Hepatocyte (in vitro differentiated cells): ENCODE results near the gene KDM4D.

Experiments
- EZH2 ChIP-seq: fragments of 200-600 bp; sonication (generic); IDR thresholded peaks from 2 replicates; pipeline ENCODE4 v1.6.1; 2016; ENCODE audit warnings: antibody characterized with exemption, mild to moderate bottlenecking, borderline replicate concordance
- EZH2phosphoT487 ChIP-seq: fragments of 200-600 bp; sonication (generic); IDR thresholded peaks from one replicate; pipeline ENCODE4 v1.6.1; 2018; ENCODE audit warnings: antibody characterized with exemption, mild to moderate bottlenecking, low read depth, moderate library complexity; ENCODE audit not compliant: unreplicated experiment, severe bottlenecking
- TF ChIP-seq, protein P1 (sequence below): fragments of 200-600 bp; sonication (generic); IDR thresholded peaks from 2 replicates; pipeline ENCODE4 v1.5.1; 2016; ENCODE audit warnings: antibody characterized with exemption, mild to moderate bottlenecking; ENCODE audit not compliant: poor library complexity

DNA sequence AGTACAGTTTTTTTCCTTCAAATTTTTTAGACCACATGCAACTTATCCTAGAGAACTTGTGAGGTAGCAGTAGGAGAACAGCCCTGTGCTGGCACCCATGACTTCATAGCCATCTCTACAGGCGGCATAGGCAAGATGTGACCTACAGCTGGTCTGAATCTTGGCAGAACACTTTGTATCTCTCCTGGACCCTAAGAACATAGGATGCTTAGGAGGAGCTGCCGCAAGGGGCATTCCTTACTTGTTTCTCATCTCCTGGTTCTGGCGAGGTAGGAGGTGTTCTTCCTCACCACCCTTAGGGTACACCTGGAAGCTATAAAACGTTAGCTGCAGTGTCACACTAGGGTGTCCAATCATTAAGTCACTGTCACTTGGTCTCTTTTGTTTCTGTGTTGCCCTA is 16.5 kb upstream of the KDM4D start:
- TF ChIP-seq, protein P1, sequence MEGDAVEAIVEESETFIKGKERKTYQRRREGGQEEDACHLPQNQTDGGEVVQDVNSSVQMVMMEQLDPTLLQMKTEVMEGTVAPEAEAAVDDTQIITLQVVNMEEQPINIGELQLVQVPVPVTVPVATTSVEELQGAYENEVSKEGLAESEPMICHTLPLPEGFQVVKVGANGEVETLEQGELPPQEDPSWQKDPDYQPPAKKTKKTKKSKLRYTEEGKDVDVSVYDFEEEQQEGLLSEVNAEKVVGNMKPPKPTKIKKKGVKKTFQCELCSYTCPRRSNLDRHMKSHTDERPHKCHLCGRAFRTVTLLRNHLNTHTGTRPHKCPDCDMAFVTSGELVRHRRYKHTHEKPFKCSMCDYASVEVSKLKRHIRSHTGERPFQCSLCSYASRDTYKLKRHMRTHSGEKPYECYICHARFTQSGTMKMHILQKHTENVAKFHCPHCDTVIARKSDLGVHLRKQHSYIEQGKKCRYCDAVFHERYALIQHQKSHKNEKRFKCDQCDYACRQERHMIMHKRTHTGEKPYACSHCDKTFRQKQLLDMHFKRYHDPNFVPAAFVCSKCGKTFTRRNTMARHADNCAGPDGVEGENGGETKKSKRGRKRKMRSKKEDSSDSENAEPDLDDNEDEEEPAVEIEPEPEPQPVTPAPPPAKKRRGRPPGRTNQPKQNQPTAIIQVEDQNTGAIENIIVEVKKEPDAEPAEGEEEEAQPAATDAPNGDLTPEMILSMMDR: no peak
- TF ChIP-seq EZH2 (no peak), EZH2phosphoT487 (no peak)
